RWPE2 (cell line): Measurements from ENCODE around the gene ATP6V1E1.

Source experiments
- ATAC-seq: fragments of 200-7000 bp; cut with Tn5 transposase; 3 replicates; pipeline ENCODE4 v1.9.1; 2021; ENCODE audit warnings: low read depth
- DNase-seq: peaks from one replicate; pipeline ENCODE4 v3.0.0-alpha.2; 2020; ENCODE audit warnings: low spot score
- H3K27ac ChIP-seq: fragments of 450-650 bp; 2 replicates; pipeline ENCODE4 v1.5.1; 2017; ENCODE audit warnings: mild to moderate bottlenecking; ENCODE audit not compliant: poor library complexity, severe bottlenecking
- H3K27me3 ChIP-seq: fragments of 250-450 bp; sonication (Bioruptor Pico); 2 replicates; pipeline ENCODE4 v1.5.1; 2021; ENCODE audit warnings: mild to moderate bottlenecking, moderate library complexity; ENCODE audit not compliant: insufficient read depth, poor library complexity, severe bottlenecking
- H3K36me3 ChIP-seq: fragments of 250-450 bp; sonication (Bioruptor Pico); 2 replicates; pipeline ENCODE4 v1.5.1; 2020; ENCODE audit warnings: low read depth, mild to moderate bottlenecking, moderate library complexity
- H3K4me1 ChIP-seq: fragments of 250-450 bp; sonication (Bioruptor Pico); 2 replicates; pipeline ENCODE4 v1.5.1; 2021; ENCODE audit warnings: mild to moderate bottlenecking, moderate library complexity; ENCODE audit not compliant: insufficient read depth, poor library complexity, severe bottlenecking
- H3K4me3 ChIP-seq: fragments of 250-450 bp; sonication (Bioruptor Pico); 2 replicates; pipeline ENCODE4 v1.5.1; 2021; ENCODE audit warnings: mild to moderate bottlenecking, moderate library complexity; ENCODE audit not compliant: severe bottlenecking
- H3K9me3 ChIP-seq: fragments of 250-450 bp; sonication (Bioruptor Pico); 2 replicates; pipeline ENCODE4 v1.5.1; 2021; ENCODE audit warnings: mild to moderate bottlenecking, moderate library complexity; ENCODE audit not compliant: severe bottlenecking
- TF ChIP-seq, protein P1 (sequence below): fragments of 450-650 bp; IDR thresholded peaks from one replicate; pipeline ENCODE4 v1.5.1; 2017; ENCODE audit warnings: mild to moderate bottlenecking, moderate library complexity; ENCODE audit not compliant: poor library complexity, severe bottlenecking

ATP6V1E1 gene

DNA sequence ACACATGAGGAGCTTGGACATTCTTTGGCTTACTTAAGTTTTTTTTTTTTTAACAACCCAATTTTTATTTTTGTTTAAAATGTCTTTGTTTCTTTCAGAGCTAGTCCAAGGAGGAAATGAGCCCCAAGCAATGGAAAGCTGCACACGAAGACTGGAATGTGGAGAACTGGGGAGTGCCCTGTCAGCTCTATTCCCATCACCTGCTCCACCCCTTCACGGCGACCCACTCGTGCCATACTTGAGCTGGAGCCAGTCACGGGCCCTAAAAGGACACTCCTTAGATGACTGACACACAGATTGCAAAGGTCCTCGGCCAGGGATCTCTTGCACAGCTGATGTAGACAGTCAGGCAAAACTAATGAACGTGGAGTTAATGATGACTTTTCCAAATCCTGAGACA is 75.8 kb downstream of the ATP6V1E1 start:
- TF ChIP-seq, protein P1, sequence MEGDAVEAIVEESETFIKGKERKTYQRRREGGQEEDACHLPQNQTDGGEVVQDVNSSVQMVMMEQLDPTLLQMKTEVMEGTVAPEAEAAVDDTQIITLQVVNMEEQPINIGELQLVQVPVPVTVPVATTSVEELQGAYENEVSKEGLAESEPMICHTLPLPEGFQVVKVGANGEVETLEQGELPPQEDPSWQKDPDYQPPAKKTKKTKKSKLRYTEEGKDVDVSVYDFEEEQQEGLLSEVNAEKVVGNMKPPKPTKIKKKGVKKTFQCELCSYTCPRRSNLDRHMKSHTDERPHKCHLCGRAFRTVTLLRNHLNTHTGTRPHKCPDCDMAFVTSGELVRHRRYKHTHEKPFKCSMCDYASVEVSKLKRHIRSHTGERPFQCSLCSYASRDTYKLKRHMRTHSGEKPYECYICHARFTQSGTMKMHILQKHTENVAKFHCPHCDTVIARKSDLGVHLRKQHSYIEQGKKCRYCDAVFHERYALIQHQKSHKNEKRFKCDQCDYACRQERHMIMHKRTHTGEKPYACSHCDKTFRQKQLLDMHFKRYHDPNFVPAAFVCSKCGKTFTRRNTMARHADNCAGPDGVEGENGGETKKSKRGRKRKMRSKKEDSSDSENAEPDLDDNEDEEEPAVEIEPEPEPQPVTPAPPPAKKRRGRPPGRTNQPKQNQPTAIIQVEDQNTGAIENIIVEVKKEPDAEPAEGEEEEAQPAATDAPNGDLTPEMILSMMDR, result no peak
- H3K27ac ChIP-seq, result no peak overlapping the region
- H3K4me3 ChIP-seq, result no peak overlapping the region
- H3K4me1 ChIP-seq, result no peaks in the 10 kb centered on the region
- no peaks in the 10 kb centered on the region for H3K9me3 ChIP-seq
- no peaks in the 10 kb centered on the region for H3K27me3 ChIP-seq
- H3K36me3 ChIP-seq, result no peaks in the 10 kb centered on the region
- DNase-seq, result no peak
- ATAC-seq, result no peak

DNA sequence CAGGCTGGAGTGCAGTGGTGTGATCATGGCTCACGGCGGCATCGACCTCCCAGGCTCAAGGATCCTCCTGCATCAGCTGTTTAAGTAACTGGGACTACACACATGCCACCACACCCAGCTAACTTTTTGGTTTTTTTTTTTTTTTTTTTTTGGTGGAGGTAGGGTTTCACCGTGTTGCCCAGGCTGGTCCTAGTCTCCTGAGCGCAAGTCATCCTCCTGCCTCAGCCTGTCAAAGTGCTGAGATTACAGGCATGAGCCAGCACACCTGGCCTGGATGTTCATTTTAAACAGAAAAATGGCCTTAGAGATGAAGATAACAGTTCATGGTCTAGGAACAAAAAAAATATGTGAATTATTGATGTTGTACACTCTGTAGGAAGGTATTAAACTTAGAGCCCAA is 78.9 kb downstream of the ATP6V1E1 start:
- H3K36me3 ChIP-seq, result no peaks in the 10 kb centered on the region
- no peaks in the 10 kb centered on the region for H3K27me3 ChIP-seq
- TF ChIP-seq, protein P1, result no peak
- ATAC-seq, result no peak
- H3K9me3 ChIP-seq, result no peaks in the 10 kb centered on the region
- no peak overlapping the region for H3K27ac ChIP-seq
- H3K4me3 ChIP-seq, result no peak overlapping the region
- no peaks in the 10 kb centered on the region for H3K4me1 ChIP-seq
- DNase-seq, result no peak

DNA sequence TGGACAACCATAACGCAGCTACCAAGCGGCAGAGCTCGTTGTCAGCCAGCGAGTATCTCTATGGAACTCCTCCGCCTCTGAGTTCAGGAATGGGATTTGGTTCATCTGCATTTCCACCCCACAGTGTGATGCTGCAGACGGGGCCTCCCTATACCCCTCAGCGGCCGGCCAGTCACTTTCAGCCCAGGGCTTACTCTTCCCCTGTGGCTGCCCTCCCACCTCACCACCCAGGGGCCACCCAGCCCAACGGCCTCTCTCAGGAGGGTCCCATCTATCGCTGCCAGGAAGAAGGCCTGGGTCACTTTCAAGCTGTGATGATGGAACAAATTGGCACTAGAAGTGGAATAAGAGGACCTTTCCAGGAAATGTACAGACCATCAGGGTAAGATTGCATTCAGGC is 79.4 kb downstream of the ATP6V1E1 start:
- H3K4me3 ChIP-seq, result no peak overlapping the region
- no peaks in the 10 kb centered on the region for H3K27me3 ChIP-seq
- ATAC-seq (no peak), DNase-seq (no peak)
- TF ChIP-seq, protein P1, result no peak
- no peak overlapping the region for H3K27ac ChIP-seq
- no peaks in the 10 kb centered on the region for H3K4me1 ChIP-seq
- H3K36me3 ChIP-seq, result no peaks in the 10 kb centered on the region
- no peaks in the 10 kb centered on the region for H3K9me3 ChIP-seq

DNA sequence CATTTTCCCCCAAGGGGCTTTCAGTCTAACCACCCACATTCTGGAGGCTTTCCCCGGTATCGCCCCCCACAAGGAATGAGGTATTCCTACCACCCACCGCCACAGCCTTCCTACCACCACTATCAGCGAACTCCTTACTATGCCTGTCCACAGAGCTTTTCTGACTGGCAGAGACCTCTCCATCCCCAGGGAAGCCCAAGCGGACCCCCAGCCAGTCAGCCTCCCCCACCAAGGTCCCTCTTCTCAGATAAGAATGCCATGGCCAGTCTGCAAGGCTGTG is 79.9 kb downstream of the ATP6V1E1 start:
- ATAC-seq, result no peak
- TF ChIP-seq, protein P1, result no peak
- DNase-seq, result no peak
- Histone ChIP-seq H3K36me3 (no peaks in the 10 kb centered on the region), H3K27ac (no peak overlapping the region), H3K27me3 (no peaks in the 10 kb centered on the region), H3K4me3 (no peak overlapping the region), H3K4me1 (no peaks in the 10 kb centered on the region), H3K9me3 (no peaks in the 10 kb centered on the region)

DNA sequence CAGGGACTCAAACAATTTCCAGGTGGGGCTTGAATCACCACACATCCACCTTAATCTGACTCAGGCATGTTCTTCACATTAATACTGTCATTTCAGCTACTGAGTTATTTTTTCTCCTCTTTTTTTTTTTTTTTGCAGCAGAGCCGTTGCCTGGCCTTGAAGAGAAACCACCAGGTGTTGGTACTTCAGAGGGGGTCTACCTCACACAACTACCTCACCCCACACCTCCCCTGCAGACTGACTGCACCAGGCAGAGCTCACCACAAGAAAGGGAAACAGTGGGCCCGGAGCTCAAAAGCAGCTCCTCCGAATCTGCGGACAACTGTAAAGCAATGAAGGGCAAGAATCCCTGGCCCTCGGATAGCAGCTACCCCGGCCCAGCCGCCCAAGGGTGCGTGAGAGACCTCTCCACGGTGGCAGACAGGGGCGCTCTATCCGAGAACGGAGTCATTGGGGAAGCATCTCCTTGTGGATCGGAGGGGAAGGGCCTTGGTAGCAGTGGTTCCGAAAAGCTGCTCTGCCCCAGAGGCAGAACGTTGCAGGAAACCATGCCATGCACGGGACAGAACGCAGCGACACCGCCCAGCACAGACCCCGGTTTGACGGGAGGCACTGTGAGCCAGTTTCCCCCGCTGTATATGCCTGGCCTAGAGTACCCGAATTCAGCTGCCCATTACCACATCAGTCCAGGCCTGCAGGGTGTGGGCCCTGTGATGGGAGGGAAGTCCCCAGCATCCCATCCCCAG is 80.4 kb downstream of the ATP6V1E1 start:
- ATAC-seq (no peak), DNase-seq (no peak)
- Histone ChIP-seq H3K27ac (no peak overlapping the region), H3K27me3 (no peaks in the 10 kb centered on the region), H3K9me3 (no peaks in the 10 kb centered on the region), H3K36me3 (no peaks in the 10 kb centered on the region), H3K4me3 (no peak overlapping the region), H3K4me1 (no peaks in the 10 kb centered on the region)
- TF ChIP-seq, protein P1, result no peak
